ENCODE measurements around the gene RPS26. TPM values are rescaled to one million over a fixed set of nuclear protein-coding genes. Genes with fewer than 3 reads are reported as not detected.

Gene RPS26
- total RNA-seq, 1 experiment from 2014 or later: 70.2 TPM

- ChIA-PET POLR2A (interaction anchor here (0.9 to 1.1 kb wide), 2 partner anchors 22 to 31 kb away, joined by 3 read pairs; partner anchors contain the start of gene SUOX), CTCF (interaction anchor here (0.9 to 2.6 kb wide), 6 partner anchors 10 to 292 kb away, joined by 3 to 24 read pairs (median 6); partner anchors contain the start of gene SUOX), RAD21 (ENCODE audit: low non-redundant PET in 1 of 2, low total read pairs in 2 of 2, uncharacterized antibody in 2 of 2, unreplicated experiment in 2 of 2) (interaction anchor here (1.2 to 1.4 kb wide), 2 partner anchors 31 to 33 kb away, joined by 3 to 4 read pairs; partner anchors contain the start of gene SUOX (in 1 of the 2))
- no peak overlapping the region for H3K9ac ChIP-seq (ENCODE audit: low read length)
- no peaks in the 10 kb centered on the region for H3K9me2 ChIP-seq (ENCODE audit: insufficient read depth)
- DNase-seq (ENCODE audit: low read depth, low spot score) (no peak), ATAC-seq (no peak)
- H3K79me2 ChIP-seq (ENCODE audit: insufficient read depth, low read length): no peaks in the 10 kb centered on the region
- no peak overlapping the region for H2AFZ ChIP-seq (ENCODE audit: low read depth, low read length, poor library complexity, severe bottlenecking)
- H3K4me3 ChIP-seq (replicated peaks in 1 of 2; ENCODE audit: low read depth in 1 of 2, low read length in 2 of 2): no peak overlapping the region
- no peaks in the 10 kb centered on the region for H3K9me3 ChIP-seq (ENCODE audit: control insufficient read depth in 1 of 2, insufficient read depth in 1 of 2, low read depth in 1 of 2, low read length in 2 of 2)
- no peaks in the 10 kb centered on the region for H3K4me1 ChIP-seq (ENCODE audit: control insufficient read depth in 1 of 2, insufficient read depth in 2 of 2, low read length in 2 of 2)
- no peak overlapping the region for H3K4me2 ChIP-seq (ENCODE audit: low read length)
- no peaks in the 10 kb centered on the region for H3K27me3 ChIP-seq (ENCODE audit: insufficient read depth, low read length)
- intact Hi-C loops (cut with micrococcal nuclease): loop anchor here (1.0 to 5.0 kb wide), 2 partner anchors 32 to 291 kb away; no protein-coding TSS in a partner anchor
- no peaks in the 10 kb centered on the region for H3K36me3 ChIP-seq (ENCODE audit: control insufficient read depth in 1 of 2, insufficient read depth in 2 of 2, low read length in 2 of 2)
- no peak overlapping the region for H3K27ac ChIP-seq (ENCODE audit: low read depth, low read length)
- no TSS peak for BruUV-seq (replicated peaks)
- H4K20me1 ChIP-seq (ENCODE audit: insufficient read depth): no peaks in the 10 kb centered on the region
- no peak for TF ChIP-seq ATF3 (IDR thresholded peaks at IDR 0.05)
- TF ChIP-seq TCF7L2 (IDR thresholded peaks at IDR 0.05; ENCODE audit: borderline replicate concordance, extremely low read depth, insufficient read depth, insufficient read length): no peak
- TF ChIP-seq SRF (IDR thresholded peaks at IDR 0.05; ENCODE audit: low read depth): no peak
- TF ChIP-seq ZFX (IDR thresholded peaks at IDR 0.05): no peak
- TF ChIP-seq ELF1 (IDR thresholded peaks at IDR 0.05; ENCODE audit: borderline replicate concordance, low read depth): no peak
- TF ChIP-seq, protein P1, sequence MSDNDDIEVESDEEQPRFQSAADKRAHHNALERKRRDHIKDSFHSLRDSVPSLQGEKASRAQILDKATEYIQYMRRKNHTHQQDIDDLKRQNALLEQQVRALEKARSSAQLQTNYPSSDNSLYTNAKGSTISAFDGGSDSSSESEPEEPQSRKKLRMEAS (IDR thresholded peaks at IDR 0.05): no peak
- TF ChIP-seq ZBTB33 (IDR thresholded peaks at IDR 0.05; ENCODE audit: extremely low read depth, insufficient replicate concordance, low read length): no peak
- no peak for TF ChIP-seq RAD21 (IDR thresholded peaks at IDR 0.05; ENCODE audit: low read depth)
- no peak for TF ChIP-seq YY1 (IDR thresholded peaks at IDR 0.05; ENCODE audit: extremely low read depth, insufficient replicate concordance, low read depth, low read length)
- TF ChIP-seq EGR1 (IDR thresholded peaks at IDR 0.05; ENCODE audit: low read depth): no peak
- TF ChIP-seq ZNF274 (IDR thresholded peaks at IDR 0.05; ENCODE audit: low read depth, low read length): no peak
- no peak for TF ChIP-seq POLR2A (IDR thresholded peaks at IDR 0.05; ENCODE audit: borderline replicate concordance, extremely low read depth, insufficient read depth, insufficient read length)
- TF ChIP-seq EZH2 (IDR thresholded peaks at IDR 0.05): no peak
- TF ChIP-seq CTCF (IDR thresholded peaks at IDR 0.05 in 2 of 3, conservative IDR thresholded peaks at IDR 0.05 in 1 of 3; ENCODE audit: borderline replicate concordance in 1 of 3, insufficient read depth in 1 of 3, low read depth in 2 of 3, low read length in 2 of 3): no peak
- no peak for TF ChIP-seq CBX3 (IDR thresholded peaks at IDR 0.05; ENCODE audit: low read depth)
These were observed 13.1 kb upstream of the RPS26 start for GRCh38 chr12:56028511-56029165.

Measured in HCT116 (cell line).